SK-N-MC (cell line): Measurements from ENCODE around the gene CSTF2T.

Experiments used
- EZH2 ChIP-seq: fragments of 200-600 bp; sonication (generic); IDR thresholded peaks from one replicate; pipeline ENCODE4 v1.6.1; 2017; ENCODE audit warnings: antibody characterized with exemption
- POLR2AphosphoS5 ChIP-seq: IDR thresholded peaks from 2 replicates; pipeline ENCODE4 v1.6.1; 2012; ENCODE audit warnings: mild to moderate bottlenecking, low read depth, low read length, borderline replicate concordance

DNA sequence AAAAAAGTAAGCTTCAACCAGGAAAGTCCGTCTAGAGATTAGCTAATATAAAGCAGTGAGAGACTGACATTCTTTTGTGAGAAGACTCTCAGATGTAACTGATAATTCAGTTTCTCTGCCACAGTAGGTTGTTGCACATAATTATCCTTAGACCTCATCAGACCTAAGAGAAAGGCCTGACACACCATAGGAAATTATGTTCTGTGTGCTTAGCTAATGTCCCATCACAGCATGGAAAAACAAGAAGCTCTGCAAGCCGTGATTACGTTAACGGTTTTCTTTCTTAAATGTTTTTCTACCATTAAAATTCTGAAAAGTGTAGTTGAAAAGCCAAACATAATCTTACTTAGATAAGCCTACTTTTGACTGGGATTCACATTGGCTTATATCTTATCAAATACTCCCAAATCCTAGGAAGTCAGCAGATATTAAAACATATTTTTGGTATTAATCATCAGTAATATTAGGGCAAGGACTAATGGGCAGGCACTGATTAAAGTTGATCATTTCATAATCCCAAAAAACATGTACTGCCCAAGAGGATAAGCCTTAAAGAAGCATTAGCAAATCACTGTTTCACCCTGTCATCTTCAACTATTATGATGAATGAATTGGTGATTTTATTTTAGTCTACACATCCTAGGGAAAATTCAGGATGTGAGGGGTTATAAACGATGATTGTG is 5.2 kb downstream of the CSTF2T start:
- no peak for TF ChIP-seq EZH2
- no peak for TF ChIP-seq POLR2AphosphoS5
